Neutrophil (primary cell): ENCODE results near the gene GLT8D2.
A peak's percentile ranks its signal among the peaks of the same experiment; 100 is the strongest.

ENCODE experiments used
- H3K27ac ChIP-seq: fragments of 200-600 bp; sonication (generic); 2 replicates; pipeline ENCODE4 v1.5.1; 2016; ENCODE audit warnings: mild to moderate bottlenecking, moderate library complexity
- H3K27me3 ChIP-seq: fragments of 200-600 bp; sonication (generic); 2 replicates; pipeline ENCODE4 v1.6.0; 2016; ENCODE audit warnings: mild to moderate bottlenecking
- H3K36me3 ChIP-seq: fragments of 200-600 bp; sonication (generic); 2 replicates; pipeline ENCODE4 v1.5.1; 2017
- H3K4me1 ChIP-seq, 2 experiments: fragments of 200-600 bp in 1 of 2; sonication (generic) in 1 of 2; 1 replicate in 1 of 2; 2 replicates in 1 of 2; pipeline versions ENCODE4 v1.5.1 to v1.6.1; 2013 to 2016; ENCODE audit warnings: low read depth in 1 of 2, low read length in 1 of 2, mild to moderate bottlenecking in 1 of 2, moderate library complexity in 1 of 2; ENCODE audit not compliant: control insufficient read depth in 1 of 2, insufficient read depth in 1 of 2
- H3K4me3 ChIP-seq, 2 experiments: fragments of 200-600 bp in 1 of 2; sonication (generic) in 1 of 2; 1 replicate in 1 of 2; 2 replicates in 1 of 2; pipeline ENCODE4 v1.5.1; 2013 to 2016; ENCODE audit warnings: low read depth in 1 of 2, low read length in 1 of 2, mild to moderate bottlenecking in 1 of 2, moderate library complexity in 1 of 2
- H3K9me3 ChIP-seq: fragments of 200-600 bp; sonication (generic); 2 replicates; pipeline ENCODE4 v1.5.1; 2016
- TF ChIP-seq, protein P1 (sequence below): fragments of 200-600 bp; sonication (generic); IDR thresholded peaks from 2 replicates; pipeline ENCODE4 v1.5.1; 2016; ENCODE audit warnings: antibody characterized with exemption

GLT8D2 gene

DNA sequence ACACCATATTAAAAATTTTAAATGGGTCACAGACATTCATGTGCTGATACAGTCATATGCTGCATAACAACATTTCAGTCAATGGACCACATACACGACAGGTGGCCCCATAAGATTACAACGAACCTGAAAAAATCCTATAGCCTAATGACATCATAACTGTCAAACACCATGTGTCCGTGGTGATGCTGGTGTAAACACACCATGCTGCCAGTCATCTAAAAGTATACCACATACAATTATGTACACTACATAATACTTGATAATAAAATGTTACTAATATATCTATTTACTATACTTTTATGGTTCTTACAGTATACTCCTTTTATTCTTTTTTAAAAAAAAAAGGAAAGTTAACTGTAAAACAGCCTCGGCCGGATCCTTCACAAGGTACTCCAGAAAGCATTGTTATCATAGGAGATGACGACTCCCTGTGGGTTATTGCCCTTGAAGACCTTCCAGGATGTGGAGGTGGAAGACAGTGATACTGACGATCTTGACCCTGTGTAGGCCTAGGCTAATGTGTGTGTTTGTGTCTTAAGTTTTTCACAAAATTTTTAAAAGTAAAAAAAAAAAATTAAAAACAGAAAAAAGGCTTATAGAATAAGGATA, 89.3 kb downstream of the GLT8D2 start:
- TF ChIP-seq, protein P1, sequence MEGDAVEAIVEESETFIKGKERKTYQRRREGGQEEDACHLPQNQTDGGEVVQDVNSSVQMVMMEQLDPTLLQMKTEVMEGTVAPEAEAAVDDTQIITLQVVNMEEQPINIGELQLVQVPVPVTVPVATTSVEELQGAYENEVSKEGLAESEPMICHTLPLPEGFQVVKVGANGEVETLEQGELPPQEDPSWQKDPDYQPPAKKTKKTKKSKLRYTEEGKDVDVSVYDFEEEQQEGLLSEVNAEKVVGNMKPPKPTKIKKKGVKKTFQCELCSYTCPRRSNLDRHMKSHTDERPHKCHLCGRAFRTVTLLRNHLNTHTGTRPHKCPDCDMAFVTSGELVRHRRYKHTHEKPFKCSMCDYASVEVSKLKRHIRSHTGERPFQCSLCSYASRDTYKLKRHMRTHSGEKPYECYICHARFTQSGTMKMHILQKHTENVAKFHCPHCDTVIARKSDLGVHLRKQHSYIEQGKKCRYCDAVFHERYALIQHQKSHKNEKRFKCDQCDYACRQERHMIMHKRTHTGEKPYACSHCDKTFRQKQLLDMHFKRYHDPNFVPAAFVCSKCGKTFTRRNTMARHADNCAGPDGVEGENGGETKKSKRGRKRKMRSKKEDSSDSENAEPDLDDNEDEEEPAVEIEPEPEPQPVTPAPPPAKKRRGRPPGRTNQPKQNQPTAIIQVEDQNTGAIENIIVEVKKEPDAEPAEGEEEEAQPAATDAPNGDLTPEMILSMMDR = no peak
- Histone ChIP-seq H3K4me1 (peaks cover 19 to 22% of the 10 kb centered on the region in 2 experiments), H3K9me3 (no peaks in the 10 kb centered on the region), H3K27me3 (no peaks in the 10 kb centered on the region), H3K36me3 (no peaks in the 10 kb centered on the region), H3K4me3 (no peak overlapping the region), H3K27ac (no peak overlapping the region)

DNA sequence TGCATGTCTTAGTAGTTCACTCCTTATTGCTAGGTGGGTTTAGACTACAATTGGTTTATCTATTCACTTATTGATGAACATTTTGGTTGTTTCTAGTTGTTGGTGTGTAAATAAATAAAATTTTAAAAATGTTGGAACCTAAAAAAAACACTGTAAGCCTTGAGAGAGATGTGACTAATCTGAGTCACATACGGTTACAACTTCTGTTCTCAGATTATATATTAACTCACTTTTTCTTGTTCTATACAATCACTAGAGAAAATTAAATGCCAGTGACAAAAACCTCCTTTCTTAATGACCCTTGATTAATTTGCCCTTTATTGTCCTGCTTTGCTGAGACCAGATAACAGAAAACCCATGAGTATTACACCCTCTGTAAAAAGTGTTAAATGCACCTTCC, 91.4 kb downstream of the GLT8D2 start:
- Histone ChIP-seq H3K27ac (no peak overlapping the region), H3K4me3 (no peak overlapping the region), H3K36me3 (peaks cover 6% of the 10 kb centered on the region), H3K4me1 (peaks cover 13 to 16% of the 10 kb centered on the region in 2 experiments), H3K27me3 (no peaks in the 10 kb centered on the region), H3K9me3 (no peaks in the 10 kb centered on the region)
- TF ChIP-seq, protein P1 = no peak

DNA sequence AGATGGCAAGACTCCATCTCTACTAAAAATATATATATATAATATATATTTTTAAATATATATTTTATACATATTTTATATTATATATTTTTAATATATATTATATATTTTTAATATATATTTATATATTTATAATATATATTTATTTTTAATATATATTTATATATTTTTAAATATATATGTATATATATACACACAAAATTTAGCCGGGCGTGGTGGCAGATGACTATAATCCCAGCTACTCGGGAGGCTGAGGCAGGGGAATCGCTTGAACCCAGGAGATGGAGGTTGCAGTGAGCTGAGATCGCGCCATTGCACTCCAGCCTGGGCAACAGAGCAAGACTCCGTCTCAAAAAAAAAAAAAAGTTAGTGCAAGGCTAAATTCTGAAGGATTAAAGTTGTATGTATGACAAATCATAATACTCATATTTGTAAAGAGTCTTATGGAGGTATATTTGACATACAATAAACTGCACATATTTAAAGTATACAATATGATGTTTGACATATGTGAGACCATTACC, 92.1 kb downstream of the GLT8D2 start:
- peak overlapping the region; percentile 80 for H3K27ac ChIP-seq
- peaks cover 13 to 16% of the 10 kb centered on the region in 2 experiments for H3K4me1 ChIP-seq
- H3K27me3 ChIP-seq = no peaks in the 10 kb centered on the region
- H3K9me3 ChIP-seq = no peaks in the 10 kb centered on the region
- peaks cover 13% of the 10 kb centered on the region for H3K36me3 ChIP-seq
- H3K4me3 ChIP-seq = peak overlapping the region; percentile 80 to 86
- TF ChIP-seq, protein P1 = no peak

DNA sequence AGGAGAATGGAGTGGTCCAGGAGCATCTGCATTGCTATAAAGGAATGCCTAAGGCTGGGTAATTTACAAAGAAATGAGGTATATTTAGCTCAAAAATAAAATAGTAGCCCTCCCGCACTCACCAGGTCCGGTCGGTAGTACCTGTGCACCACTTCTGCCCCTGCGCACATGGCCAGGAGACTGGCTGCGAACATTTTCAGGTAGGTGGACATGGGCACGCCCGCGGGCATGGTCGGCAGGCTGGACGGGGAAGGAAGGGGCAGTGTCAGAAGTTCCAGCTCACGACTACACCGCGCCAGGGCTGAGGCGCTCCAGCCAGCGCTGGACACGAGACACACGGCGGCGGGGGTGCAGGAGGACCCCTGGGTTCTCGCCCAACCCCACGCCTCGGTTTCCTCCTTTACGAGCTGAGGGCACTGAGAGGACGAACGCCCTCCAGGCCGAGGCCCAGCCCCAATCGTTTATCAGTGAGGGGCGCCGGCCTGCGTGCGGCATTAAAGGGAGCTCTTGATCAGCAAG, 93.4 kb downstream of the GLT8D2 start:
- Histone ChIP-seq H3K27ac (peak overlapping the region; percentile 80), H3K4me3 (peak overlapping the region; percentile 80 to 86), H3K36me3 (peaks cover 27% of the 10 kb centered on the region), H3K9me3 (no peaks in the 10 kb centered on the region), H3K4me1 (peaks cover 13 to 16% of the 10 kb centered on the region in 2 experiments), H3K27me3 (no peaks in the 10 kb centered on the region)
- TF ChIP-seq, protein P1 = no peak

DNA sequence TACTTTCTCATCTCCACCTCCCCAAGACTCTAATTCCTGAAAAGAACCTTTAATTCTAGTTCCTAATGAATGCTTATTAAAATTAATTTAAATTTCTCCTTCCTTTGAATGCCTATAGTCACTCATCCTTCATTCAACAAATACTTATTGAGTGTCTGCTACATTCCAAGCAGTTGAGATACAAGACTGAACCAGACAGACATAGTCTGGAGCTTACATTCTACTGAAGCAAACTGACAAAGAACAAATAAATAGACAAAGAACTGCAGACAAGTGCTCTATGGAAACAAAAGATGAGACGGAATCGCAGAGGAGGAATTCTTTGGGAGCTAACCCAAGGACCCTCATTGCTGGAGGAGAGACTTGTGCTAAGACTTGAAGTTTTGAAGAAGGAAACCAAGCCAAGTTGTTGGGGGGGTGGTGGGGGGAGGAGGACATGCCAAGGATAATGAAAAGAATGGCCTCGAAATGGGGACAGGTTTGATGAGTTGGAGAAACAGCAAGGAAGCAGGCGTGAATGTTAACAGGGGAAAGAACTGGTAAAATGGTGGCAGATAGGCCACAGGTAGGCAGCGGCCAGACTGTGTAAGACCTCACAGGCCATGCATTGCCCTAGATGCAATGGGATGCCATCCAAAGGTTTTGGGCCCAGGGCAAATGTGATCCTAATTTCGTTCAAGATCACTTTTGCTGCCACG, 94.0 kb downstream of the GLT8D2 start:
- Histone ChIP-seq H3K36me3 (peaks cover 31% of the 10 kb centered on the region), H3K9me3 (no peaks in the 10 kb centered on the region), H3K4me1 (peaks cover 13 to 16% of the 10 kb centered on the region in 2 experiments), H3K27me3 (no peaks in the 10 kb centered on the region), H3K27ac (peak overlapping the region; percentile 80), H3K4me3 (peak overlapping the region; percentile 80 to 86)
- TF ChIP-seq, protein P1 = no peak
